Right lung (tissue), 5 donors: ENCODE data around the gene GOLPH3. TPM values are rescaled to one million over a fixed set of nuclear protein-coding genes. Genes with fewer than 3 reads are reported as not detected.

Experiments
- DNase-seq, 2 donors: peaks; one replicate each; pipeline ENCODE4 v3.0.0-alpha.2; 2013
- polyA plus RNA-seq, 5 donors: library from polyadenylated mRNA; unstranded; fragments of 120-200 nt; gene quantifications; one replicate each; pipeline versions ENCODE4 v1.2.1 to v1.2.3, GENCODE V29; 2013; ENCODE audit warnings: inconsistent platforms in 1 of 5, low replicate concordance in 1 of 5; ENCODE audit not compliant: insufficient read length in 5 of 5, insufficient read depth in 1 of 5

GOLPH3 gene
- polyA plus RNA-seq, 5 donors = 80.7 to 91.9 (median 90.8) TPM

DNA sequence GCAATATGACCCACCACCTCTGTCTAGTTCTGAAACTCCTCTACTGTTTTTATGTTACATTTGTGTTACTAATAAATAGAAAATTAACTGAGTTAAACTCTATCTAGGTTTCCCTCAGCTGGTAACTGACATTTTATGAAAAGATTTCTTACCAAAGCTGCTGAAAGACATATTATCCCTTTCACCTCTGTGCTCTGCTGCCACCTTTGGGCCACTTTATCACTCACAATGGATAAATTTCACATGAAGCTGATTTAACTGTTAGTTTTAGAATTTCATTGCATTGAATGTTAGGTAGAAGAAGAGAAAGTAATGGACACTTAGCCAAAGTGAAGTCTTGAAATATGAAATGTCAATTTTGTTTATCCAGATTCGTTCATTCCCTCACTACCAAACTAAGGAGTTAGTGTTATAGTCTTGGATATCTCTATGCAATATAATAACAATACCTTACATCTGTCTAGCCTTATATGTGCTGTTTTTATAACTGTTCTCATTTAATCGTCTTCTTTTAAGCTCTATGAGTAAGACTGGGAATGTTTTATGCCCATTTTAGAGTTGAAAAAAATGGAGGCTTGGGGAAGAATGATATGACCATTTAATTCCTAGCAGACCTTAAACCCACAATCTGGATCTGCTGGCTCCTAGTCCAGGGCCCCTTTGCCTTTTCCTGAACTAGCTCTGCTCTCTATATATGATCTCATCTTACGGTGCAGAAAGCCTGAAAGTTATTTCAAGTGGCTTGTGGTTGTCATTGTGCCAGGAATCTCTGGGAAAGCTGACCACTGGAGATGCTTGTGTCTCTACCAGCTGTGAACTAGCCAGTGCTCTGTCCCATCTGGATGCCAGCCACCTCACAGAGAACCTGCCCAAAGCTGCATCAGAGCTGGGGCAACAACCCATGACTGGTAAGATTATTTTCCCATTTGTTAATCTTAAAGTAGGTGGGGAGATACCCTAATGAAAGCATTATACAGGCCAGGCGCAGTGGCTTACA is 97.1 kb downstream of the GOLPH3 start:
- peak in 1 of 2 donors; percentile 56 for DNase-seq

Other genes starting within 250 kb of the GOLPH3 start
- gene MTMR12, start 138.6 kb upstream of the GOLPH3 start, polyA plus RNA-seq = 10 to 100 TPM; 30.1 to 37.0 (median 31.4) TPM